GM18907 (cell line): Measurements from ENCODE around the gene CAMTA1.

Experiments
- ATAC-seq: cut with Tn5 transposase; IDR thresholded peaks from one replicate; pipeline ENCODE4 v1.9.1; 2021; ENCODE audit warnings: mild to moderate bottlenecking, moderate library complexity; ENCODE audit not compliant: unreplicated experiment

Gene CAMTA1

GRCh38 chr1:6969762-6970161 lies 184.5 kb downstream of the CAMTA1 start:
- no peak for ATAC-seq

DNA sequence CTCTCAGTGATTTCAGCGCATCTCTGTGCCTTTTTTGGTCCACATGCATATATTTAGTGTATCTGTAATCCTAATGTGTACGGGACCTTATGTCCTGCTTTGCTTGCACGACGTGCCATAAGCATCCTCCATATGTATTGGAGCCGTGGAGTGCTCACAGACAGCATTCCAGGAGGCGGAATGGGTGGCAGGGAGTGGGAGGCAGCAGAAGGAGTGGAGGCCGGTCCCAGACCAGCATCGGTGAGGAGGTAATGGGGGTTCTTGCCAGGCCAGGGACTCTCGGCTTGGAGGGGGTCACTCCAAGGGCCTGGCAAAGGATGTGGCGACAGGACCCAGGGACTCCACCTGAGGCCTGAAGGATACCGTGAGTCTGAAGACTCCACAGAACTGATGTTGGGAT lies 185.0 kb downstream of the CAMTA1 start:
- ATAC-seq, result no peak

DNA sequence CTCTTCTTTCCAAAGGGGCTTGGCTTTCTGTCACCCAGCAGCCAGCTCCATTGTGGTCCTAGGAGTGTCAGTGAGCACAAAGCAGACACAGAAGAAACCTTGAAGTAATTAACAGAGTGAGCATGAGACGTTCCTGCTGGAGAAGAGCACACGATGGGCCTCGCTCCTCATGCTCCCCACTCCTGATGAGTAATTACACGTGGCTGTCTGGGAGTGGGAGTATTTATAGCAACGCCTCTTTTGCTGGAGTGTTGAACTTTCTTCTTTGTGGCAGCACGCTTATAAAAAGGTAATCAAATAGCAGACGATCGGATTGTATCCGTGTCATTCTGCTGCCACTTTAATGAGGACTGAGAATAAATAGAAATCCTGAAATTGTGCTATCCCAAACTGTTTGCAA lies 185.8 kb downstream of the CAMTA1 start:
- ATAC-seq, result no peak

GRCh38 chr1:6971699-6972098 lies 186.4 kb downstream of the CAMTA1 start:
- ATAC-seq, result no peak

GRCh38 chr1:6972399-6972798 lies 187.1 kb downstream of the CAMTA1 start:
- ATAC-seq, result no peak

DNA sequence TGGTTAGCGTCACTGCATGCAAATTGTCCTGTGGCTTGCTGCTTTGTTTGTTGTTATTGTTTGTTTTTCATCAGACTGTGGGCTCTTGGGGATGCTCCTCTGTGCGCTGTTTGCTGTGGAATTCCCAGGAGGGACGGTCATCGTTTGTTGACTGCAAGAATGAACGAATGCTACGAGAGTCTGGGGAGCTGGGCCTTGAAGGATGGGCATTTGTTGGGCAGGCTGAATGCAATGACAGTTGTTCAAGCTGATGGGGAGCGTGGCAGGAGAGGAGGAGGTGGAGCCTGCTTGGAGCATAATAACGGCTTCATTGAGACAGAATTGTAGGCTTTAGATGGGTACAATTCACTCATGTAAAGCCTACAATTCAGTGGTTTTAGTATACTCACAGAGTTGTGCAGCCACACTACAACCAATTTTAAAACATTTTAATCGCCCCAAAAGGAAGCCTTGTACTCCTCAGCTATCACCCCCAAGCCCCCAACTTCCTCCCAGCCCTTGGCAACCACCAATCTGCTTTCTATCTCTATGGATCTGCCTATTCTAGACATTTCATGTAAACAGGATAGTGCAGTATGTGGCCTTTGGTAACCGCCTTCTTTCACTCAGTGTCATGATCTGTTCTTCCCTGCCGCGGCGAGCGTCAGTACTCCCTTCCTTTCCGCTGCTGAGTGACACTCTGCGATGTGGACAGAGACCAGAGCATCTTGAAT lies 190.2 kb downstream of the CAMTA1 start:
- ATAC-seq, result no peak

DNA sequence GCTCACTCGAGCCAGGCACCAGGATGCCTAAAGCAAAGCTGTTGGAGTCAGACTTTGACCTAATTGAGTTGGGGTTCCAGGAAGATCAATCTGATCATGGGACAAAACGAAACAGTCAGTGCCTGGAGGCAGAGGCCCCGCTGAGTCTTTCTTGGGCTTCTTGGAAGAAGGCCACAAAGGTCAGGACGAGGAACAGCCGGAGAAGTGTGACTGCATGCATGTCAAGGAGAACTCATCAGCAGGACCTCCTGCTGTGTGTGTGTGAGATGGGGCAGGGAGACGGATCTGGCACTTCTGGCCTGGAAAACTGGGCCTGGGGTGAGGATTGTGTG lies 190.8 kb downstream of the CAMTA1 start:
- ATAC-seq, result no peak

GRCh38 chr1:6979003-6979613 lies 193.9 kb downstream of the CAMTA1 start:
- ATAC-seq, result no peak

- no peak for ATAC-seq
These were observed 196.3 kb downstream of the CAMTA1 start for GRCh38 chr1:6981595-6981994.

GRCh38 chr1:6982443-6982842 lies 197.2 kb downstream of the CAMTA1 start:
- ATAC-seq, result no peak

- ATAC-seq, result no peak
These were observed 197.6 kb downstream of the CAMTA1 start for GRCh38 chr1:6982860-6983259.

DNA sequence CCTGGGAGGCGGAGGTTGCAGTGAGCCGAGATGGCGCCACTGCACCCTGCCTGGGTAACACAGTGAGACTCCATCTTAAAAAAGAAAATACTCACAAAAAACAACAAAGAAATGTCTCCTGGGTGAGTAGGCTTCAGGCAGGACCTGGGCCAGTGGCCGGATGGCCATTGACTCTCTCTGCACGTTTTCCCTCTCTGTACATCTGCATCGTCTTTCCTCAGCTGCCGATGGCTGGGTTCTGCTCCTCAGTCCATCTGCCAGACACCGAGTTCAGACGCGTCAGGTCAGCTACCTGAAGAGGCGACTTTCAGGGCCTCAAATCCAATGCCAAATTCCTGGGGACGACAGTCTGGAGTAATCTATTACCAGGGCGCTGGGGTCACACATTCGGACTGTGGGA lies 199.3 kb downstream of the CAMTA1 start:
- no peak for ATAC-seq

- no peak for ATAC-seq
These were observed 199.7 kb downstream of the CAMTA1 start for GRCh38 chr1:6984986-6985385.

DNA sequence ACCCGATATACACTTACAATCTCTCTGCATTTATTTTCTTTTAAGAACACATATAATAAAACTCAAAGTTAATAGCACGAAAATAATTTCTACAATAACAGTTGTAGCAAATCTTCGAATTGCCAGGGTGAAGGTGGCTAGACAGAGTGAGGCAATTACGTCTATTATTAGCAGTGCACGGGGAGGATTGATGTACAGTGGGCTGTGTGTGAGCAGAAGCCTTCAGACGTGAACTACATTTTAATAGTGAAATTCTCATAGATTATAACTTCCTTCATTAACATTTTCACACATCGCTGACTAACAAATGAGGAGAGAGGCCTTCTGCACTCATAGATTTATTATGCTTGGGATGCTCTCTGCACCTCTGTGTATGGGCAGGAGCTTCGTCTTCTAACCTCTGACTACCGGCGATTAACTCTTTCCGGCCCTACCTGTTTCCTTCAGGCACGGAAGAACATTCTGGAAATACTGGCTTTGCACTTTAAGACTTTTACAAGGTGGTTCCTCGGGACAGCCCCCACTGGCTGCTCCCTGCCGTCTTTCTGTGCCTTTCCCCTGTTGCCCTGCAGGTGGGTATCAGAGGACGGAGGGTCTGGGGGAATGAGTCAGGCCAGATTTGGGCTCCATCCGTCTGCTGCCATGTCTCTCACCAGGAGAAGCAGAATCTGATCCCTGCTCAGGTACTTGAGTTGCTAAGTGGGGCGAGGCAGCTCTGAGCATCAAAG lies 200.5 kb downstream of the CAMTA1 start:
- no peak for ATAC-seq

DNA sequence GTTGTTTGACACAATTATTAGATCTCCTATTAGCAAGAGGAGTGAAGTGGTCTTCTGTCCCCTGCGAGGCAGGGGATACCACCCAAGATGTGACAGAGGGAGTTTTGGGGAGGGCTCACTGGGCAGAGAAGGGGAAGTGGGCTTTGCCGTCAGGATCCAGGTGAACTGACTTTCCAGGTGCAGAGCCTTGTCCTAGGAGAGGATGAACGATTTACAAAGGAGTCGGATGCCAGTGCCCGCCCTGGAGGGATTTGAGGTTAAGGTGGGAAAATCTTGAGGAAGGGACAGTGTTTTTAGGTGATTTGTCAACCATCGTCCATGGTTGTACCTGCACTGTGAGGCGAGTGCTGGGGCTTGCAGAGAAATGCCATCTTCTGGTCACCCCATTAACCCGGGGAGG lies 201.0 kb downstream of the CAMTA1 start:
- ATAC-seq, result no peak

GRCh38 chr1:6987940-6988339 lies 202.7 kb downstream of the CAMTA1 start:
- ATAC-seq, result no peak

GRCh38 chr1:6988796-6989195 lies 203.5 kb downstream of the CAMTA1 start:
- ATAC-seq, result no peak

DNA sequence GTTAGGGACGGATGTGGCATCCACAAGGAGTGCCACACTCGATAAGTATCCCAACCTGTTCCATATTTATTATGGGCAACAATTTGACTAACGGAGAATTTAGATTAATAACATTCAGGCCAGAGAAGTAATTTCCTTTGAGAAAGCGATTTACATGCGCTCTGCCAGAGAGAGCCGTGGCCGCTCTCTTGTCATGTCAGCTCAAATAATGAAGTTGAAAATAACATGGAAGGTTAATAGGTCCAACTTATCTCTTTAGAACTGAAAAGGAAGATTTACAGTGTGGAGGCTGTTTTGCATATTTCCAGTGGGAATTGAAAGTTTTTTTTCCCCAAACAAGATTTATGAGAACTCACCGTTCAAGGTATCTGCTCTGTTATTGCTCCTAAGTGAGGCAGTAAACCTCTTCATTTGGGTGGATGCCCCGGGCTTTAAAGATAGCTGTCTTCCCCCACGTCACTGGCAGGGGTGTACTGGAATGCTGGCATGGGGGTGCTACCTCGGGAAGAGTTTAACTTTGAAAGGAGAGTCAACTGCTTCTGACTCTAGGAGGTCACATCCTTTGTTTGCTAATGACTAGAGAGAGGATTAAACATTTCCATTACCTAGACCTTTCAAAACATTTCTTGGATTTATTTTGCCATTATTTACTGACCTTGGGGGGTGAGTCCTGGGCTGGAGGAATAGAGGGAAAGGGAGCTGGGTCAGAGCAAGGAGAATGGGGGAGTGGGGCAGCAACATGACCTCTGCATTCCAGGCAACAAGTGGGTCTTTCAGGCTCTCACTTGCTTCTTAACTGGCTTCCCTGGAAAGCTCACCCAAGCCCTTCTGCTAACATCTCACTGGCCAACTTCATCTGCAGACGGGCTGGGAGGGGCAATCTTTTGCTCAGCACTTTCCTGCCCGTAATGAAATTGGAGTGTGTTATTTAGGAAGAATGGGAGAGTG lies 204.2 kb downstream of the CAMTA1 start:
- no peak for ATAC-seq

- ATAC-seq, result no peak
These were observed 206.0 kb downstream of the CAMTA1 start for GRCh38 chr1:6991266-6991665.

DNA sequence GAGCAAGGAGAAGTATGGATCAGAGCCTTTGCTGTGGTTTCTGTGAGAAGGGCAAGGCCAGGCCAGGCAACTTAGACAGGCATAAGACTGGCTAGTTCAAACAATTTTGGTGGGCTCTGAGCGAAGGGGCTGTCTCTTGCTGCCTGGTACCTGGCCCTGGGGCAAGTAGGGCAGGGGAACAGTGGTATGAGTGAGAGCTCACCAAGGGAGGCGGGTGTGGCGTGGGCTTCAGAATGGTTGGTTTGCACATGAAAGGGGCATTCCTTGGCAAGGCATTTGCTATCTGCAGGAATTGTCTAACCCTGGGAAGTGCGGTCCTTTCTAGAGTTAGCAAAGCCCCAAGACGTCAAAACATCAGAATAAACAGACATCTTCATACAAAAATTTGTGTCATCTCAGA lies 210.5 kb downstream of the CAMTA1 start:
- no peak for ATAC-seq

DNA sequence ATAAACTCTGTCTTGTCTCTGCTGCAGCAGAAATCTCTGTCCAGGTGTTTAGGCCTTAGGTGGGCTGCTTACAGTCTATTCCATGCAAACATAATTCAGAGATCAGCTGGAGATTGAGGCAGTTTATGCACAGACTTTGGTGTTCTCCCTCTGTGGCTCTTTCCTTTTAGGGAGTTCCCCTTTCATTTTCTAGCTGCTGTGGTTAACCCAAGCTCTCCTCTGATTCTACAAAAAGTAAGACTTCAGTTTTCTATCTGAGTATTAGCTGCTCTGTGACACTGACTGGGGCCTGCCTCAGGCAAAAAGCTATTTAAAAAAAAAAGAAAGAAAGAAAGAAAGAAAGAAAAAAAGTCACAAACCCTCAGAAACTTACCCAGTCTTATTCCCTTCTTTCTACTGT lies 211.1 kb downstream of the CAMTA1 start:
- no peak for ATAC-seq
